ENCODE measurements around the gene ARHGEF17. TPM values are rescaled to one million over a fixed set of nuclear protein-coding genes. Genes with fewer than 3 reads are reported as not detected.

ARHGEF17 gene
- total RNA-seq, 2 experiments from 2014 or later: 0.19 TPM; not detected in 1

GRCh38 chr11:73331138-73331916 lies 23.3 kb downstream of the ARHGEF17 start:
- no peak for DNase-seq
- Mint-ChIP-seq H3K36me3 (ENCODE audit: low read depth) (no peaks in the 10 kb centered on the region), H3K4me3 (no peak overlapping the region), H3K27ac (no peak overlapping the region), H3K27me3 (ENCODE audit: low read depth) (no peaks in the 10 kb centered on the region), H3K9me3 (no peaks in the 10 kb centered on the region), H3K4me1 (ENCODE audit: low read depth) (no peaks in the 10 kb centered on the region)
- intact Hi-C loops (cut with micrococcal nuclease): no loop called here
- CTCF ChIA-PET: interaction anchor here (2.2 to 3.2 kb wide), 2 partner anchors 24 to 37 kb away, joined by 7 to 11 read pairs; partner anchors contain the start of gene ARHGEF17

- CTCF ChIA-PET: interaction anchor here (1.1 to 8.0 kb wide), 2 partner anchors 28 to 42 kb away, joined by 4 to 83 read pairs; no protein-coding TSS in a partner anchor
These were observed 25.1 kb downstream of the ARHGEF17 start for GRCh38 chr11:73333173-73333572.

GRCh38 chr11:73333640-73334383 lies 25.7 kb downstream of the ARHGEF17 start:
- CTCF ChIA-PET: interaction anchor here (0.8 to 8.0 kb wide), 5 partner anchors 26 to 73 kb away, joined by 3 to 83 read pairs (median 4); partner anchors contain the start of gene ARHGEF17
- H3K27me3 Mint-ChIP-seq (ENCODE audit: low read depth): no peaks in the 10 kb centered on the region
- DNase-seq: no peak
- H3K4me3 Mint-ChIP-seq: no peak overlapping the region
- intact Hi-C loops (cut with micrococcal nuclease): no loop called here
- no peaks in the 10 kb centered on the region for H3K9me3 Mint-ChIP-seq
- peak overlapping the region; percentile 18 for H3K27ac Mint-ChIP-seq
- H3K4me1 Mint-ChIP-seq (ENCODE audit: low read depth): no peaks in the 10 kb centered on the region
- no peaks in the 10 kb centered on the region for H3K36me3 Mint-ChIP-seq (ENCODE audit: low read depth)

More at GRCh38 chr11:73333173-73333572, 25.1 kb downstream of the ARHGEF17 start:
- Mint-ChIP-seq H3K27me3 (ENCODE audit: low read depth) (no peaks in the 10 kb centered on the region), H3K4me1 (ENCODE audit: low read depth) (no peaks in the 10 kb centered on the region), H3K9me3 (no peaks in the 10 kb centered on the region), H3K27ac (no peak overlapping the region), H3K36me3 (ENCODE audit: low read depth) (no peaks in the 10 kb centered on the region), H3K4me3 (no peak overlapping the region)
- intact Hi-C loops (cut with micrococcal nuclease): no loop called here
- DNase-seq: no peak

- DNase-seq: no peak
- Mint-ChIP-seq H3K4me1 (ENCODE audit: low read depth) (no peaks in the 10 kb centered on the region), H3K4me3 (no peak overlapping the region), H3K27ac (peak overlapping the region; percentile 18), H3K27me3 (ENCODE audit: low read depth) (no peaks in the 10 kb centered on the region), H3K9me3 (no peaks in the 10 kb centered on the region), H3K36me3 (ENCODE audit: low read depth) (no peaks in the 10 kb centered on the region)
- intact Hi-C loops (cut with micrococcal nuclease): loop anchor here (1.0 kb wide), 2 partner anchors 27 to 39 kb away; no protein-coding TSS in a partner anchor
- CTCF ChIA-PET: interaction anchor here (0.6 to 8.0 kb wide), 17 partner anchors 11 to 520 kb away, joined by 3 to 83 read pairs (median 4); partner anchors contain the start of gene ARHGEF17
These were observed 26.5 kb downstream of the ARHGEF17 start for GRCh38 chr11:73334384-73335203.

GRCh38 chr11:73335204-73335923 lies 27.3 kb downstream of the ARHGEF17 start:
- H3K4me1 Mint-ChIP-seq (ENCODE audit: low read depth): no peaks in the 10 kb centered on the region
- H3K4me3 Mint-ChIP-seq: no peak overlapping the region
- H3K27ac Mint-ChIP-seq: no peak overlapping the region
- no peaks in the 10 kb centered on the region for H3K27me3 Mint-ChIP-seq (ENCODE audit: low read depth)
- H3K36me3 Mint-ChIP-seq (ENCODE audit: low read depth): no peaks in the 10 kb centered on the region
- peak; percentile 87 for DNase-seq
- CTCF ChIA-PET: interaction anchor here (0.6 to 8.0 kb wide), 18 partner anchors 12 to 521 kb away, joined by 3 to 83 read pairs (median 4); partner anchors contain the start of gene ARHGEF17
- intact Hi-C loops (cut with micrococcal nuclease): loop anchor here (1.0 kb wide), 2 partner anchors 28 to 40 kb away; no protein-coding TSS in a partner anchor
- no peaks in the 10 kb centered on the region for H3K9me3 Mint-ChIP-seq

- Mint-ChIP-seq H3K27ac (no peak overlapping the region), H3K4me1 (ENCODE audit: low read depth) (no peaks in the 10 kb centered on the region), H3K27me3 (ENCODE audit: low read depth) (no peaks in the 10 kb centered on the region), H3K9me3 (no peaks in the 10 kb centered on the region), H3K4me3 (no peak overlapping the region), H3K36me3 (ENCODE audit: low read depth) (no peaks in the 10 kb centered on the region)
- CTCF ChIA-PET: interaction anchor here (4.5 to 8.0 kb wide), 2 partner anchors 30 to 47 kb away, joined by 73 to 83 read pairs; partner anchors contain the start of gene ARHGEF17
- no peak for DNase-seq
- intact Hi-C loops (cut with micrococcal nuclease): no loop called here
These were observed 29.8 kb downstream of the ARHGEF17 start for GRCh38 chr11:73337846-73338245.

GRCh38 chr11:73338279-73338678 lies 30.2 kb downstream of the ARHGEF17 start:
- Mint-ChIP-seq H3K9me3 (no peaks in the 10 kb centered on the region), H3K36me3 (ENCODE audit: low read depth) (no peaks in the 10 kb centered on the region), H3K4me3 (no peak overlapping the region), H3K27me3 (ENCODE audit: low read depth) (no peaks in the 10 kb centered on the region), H3K4me1 (ENCODE audit: low read depth) (no peaks in the 10 kb centered on the region), H3K27ac (no peak overlapping the region)
- intact Hi-C loops (cut with micrococcal nuclease): no loop called here
- CTCF ChIA-PET: interaction anchor here (4.5 to 8.0 kb wide), 2 partner anchors 31 to 47 kb away, joined by 73 to 83 read pairs; partner anchors contain the start of gene ARHGEF17
- DNase-seq: no peak

- DNase-seq: no peak
- Mint-ChIP-seq H3K9me3 (no peaks in the 10 kb centered on the region), H3K36me3 (ENCODE audit: low read depth) (no peaks in the 10 kb centered on the region), H3K27me3 (ENCODE audit: low read depth) (no peaks in the 10 kb centered on the region), H3K4me1 (ENCODE audit: low read depth) (no peaks in the 10 kb centered on the region), H3K4me3 (no peak overlapping the region), H3K27ac (no peak overlapping the region)
- intact Hi-C loops (cut with micrococcal nuclease): no loop called here
- CTCF ChIA-PET: interaction anchor here (2.5 to 8.0 kb wide), 2 partner anchors 33 to 49 kb away, joined by 5 to 83 read pairs; no protein-coding TSS in a partner anchor
These were observed 32.1 kb downstream of the ARHGEF17 start for GRCh38 chr11:73340164-73340563.

- no peak overlapping the region for H3K4me3 Mint-ChIP-seq
- no peak overlapping the region for H3K27ac Mint-ChIP-seq
- intact Hi-C loops (cut with micrococcal nuclease): no loop called here
- CTCF ChIA-PET: interaction anchor here (1.5 kb wide), 1 partner anchor 48 kb away, joined by 3 read pairs; no protein-coding TSS in a partner anchor
- H3K27me3 Mint-ChIP-seq (ENCODE audit: low read depth): no peaks in the 10 kb centered on the region
- no peaks in the 10 kb centered on the region for H3K9me3 Mint-ChIP-seq
- H3K36me3 Mint-ChIP-seq (ENCODE audit: low read depth): no peaks in the 10 kb centered on the region
- DNase-seq: no peak
- H3K4me1 Mint-ChIP-seq (ENCODE audit: low read depth): no peaks in the 10 kb centered on the region
These were observed 34.6 kb downstream of the ARHGEF17 start for GRCh38 chr11:73342633-73343032.

GRCh38 chr11:73343076-73343873 lies 35.2 kb downstream of the ARHGEF17 start:
- Mint-ChIP-seq H3K27me3 (ENCODE audit: low read depth) (no peaks in the 10 kb centered on the region), H3K9me3 (no peaks in the 10 kb centered on the region), H3K27ac (no peak overlapping the region), H3K36me3 (ENCODE audit: low read depth) (no peaks in the 10 kb centered on the region), H3K4me3 (no peak overlapping the region), H3K4me1 (ENCODE audit: low read depth) (no peaks in the 10 kb centered on the region)
- no peak for DNase-seq
- intact Hi-C loops (cut with micrococcal nuclease): no loop called here
- CTCF ChIA-PET: interaction anchor here (1.2 kb wide), 1 partner anchor 54 kb away, joined by 3 read pairs; no protein-coding TSS in a partner anchor
